Measurements from ENCODE around the gene CELF4. TPM values are rescaled to one million over a fixed set of nuclear protein-coding genes. Genes with fewer than 3 reads are reported as not detected.

CELF4 gene
- total and polyA plus RNA-seq, 2 donors (not counting 3 experiments of a cell fraction or from before 2014, with no cell fraction given): not detected

DNA sequence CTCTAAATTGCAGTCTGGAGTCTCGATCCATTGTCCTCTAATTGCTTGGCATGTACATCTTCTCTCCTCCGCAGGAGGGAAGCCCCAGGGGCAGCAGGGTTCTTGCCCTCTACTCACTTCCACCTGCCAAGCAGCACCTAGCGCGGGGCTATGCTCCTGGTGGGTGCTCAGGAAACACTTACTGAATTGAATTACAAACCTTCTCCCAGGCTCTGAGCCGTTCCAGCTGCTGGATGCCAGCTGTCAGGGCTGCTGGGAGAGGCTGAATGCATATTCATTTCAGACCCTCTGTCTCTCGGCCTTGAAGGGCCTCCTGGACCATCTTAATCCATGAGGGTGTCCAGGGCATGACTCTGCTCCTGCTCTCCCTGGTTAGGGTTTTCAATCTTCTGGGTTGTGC, 94.0 kb downstream of the CELF4 start:
- Histone ChIP-seq H2AFZ (ENCODE audit: low read depth, low read length) (no peak overlapping the region), H4K20me1 (replicated peaks; ENCODE audit: control insufficient read depth, extremely low read depth, insufficient read depth, low read length) (no peaks in the 10 kb centered on the region), H3K4me3 (replicated peaks in 1 of 3; ENCODE audit: insufficient read depth in 1 of 3, low read depth in 1 of 3, low read length in 3 of 3) (no peak overlapping the region), H3K27me3 (ENCODE audit: control insufficient read depth in 2 of 2, insufficient read depth in 2 of 2, low read length in 2 of 2) (no peaks in the 10 kb centered on the region), H3K9me1 (replicated peaks; ENCODE audit: control insufficient read depth, extremely low read depth, insufficient read depth, low read length) (no peaks in the 10 kb centered on the region), H3K9me3 (replicated peaks; ENCODE audit: control insufficient read depth, insufficient read depth, low read length) (no peaks in the 10 kb centered on the region), H3K27ac (ENCODE audit: insufficient read depth, low read depth, low read length) (no peak overlapping the region), H3K9ac (replicated peaks; ENCODE audit: extremely low read depth, insufficient read depth, low read length) (no peak overlapping the region), H3K4me2 (ENCODE audit: insufficient read depth, low read length) (no peak overlapping the region), H3K36me3 (ENCODE audit: control insufficient read depth in 2 of 2, extremely low read depth in 1 of 2, insufficient read depth in 2 of 2, low read length in 2 of 2) (no peaks in the 10 kb centered on the region), H3K79me2 (ENCODE audit: control insufficient read depth, insufficient read depth, low read length) (no peaks in the 10 kb centered on the region), H3K4me1 (ENCODE audit: control insufficient read depth, extremely low read depth, insufficient read depth, low read length) (no peaks in the 10 kb centered on the region)
- FAIRE-seq (no peak), DNase-seq (ENCODE audit: low read depth, low spot score) (no peak)
- BruUV-seq (replicated peaks): no TSS peak
- POLR2A ChIA-PET: no interaction called here
- dilution Hi-C loops (cut with MboI; ENCODE audit: extremely low pct_ligation_motif_present, low sequenced_read_pairs) (no loop called here), intact Hi-C loops (cut with micrococcal nuclease) (no loop called here)
- no peak for TF ChIP-seq JUN (IDR thresholded peaks at IDR 0.05; ENCODE audit: borderline replicate concordance, insufficient read depth, insufficient read length, low read depth)
- no peak for TF ChIP-seq POLR2AphosphoS5 (IDR thresholded peaks at IDR 0.05; ENCODE audit: insufficient read depth, low read depth, low read length)
- no peak for TF ChIP-seq GATA2 (IDR thresholded peaks at IDR 0.05; ENCODE audit: insufficient read depth, insufficient read length, low read depth, low read length)
- no peak for TF ChIP-seq POLR2A (IDR thresholded peaks at IDR 0.05; ENCODE audit: low read depth, low read length)
- TF ChIP-seq EZH2 (IDR thresholded peaks at IDR 0.05; ENCODE audit: borderline replicate concordance, low read depth, low read length, severe bottlenecking): no peak
- CTCF ChIA-PET: no interaction called here

DNA sequence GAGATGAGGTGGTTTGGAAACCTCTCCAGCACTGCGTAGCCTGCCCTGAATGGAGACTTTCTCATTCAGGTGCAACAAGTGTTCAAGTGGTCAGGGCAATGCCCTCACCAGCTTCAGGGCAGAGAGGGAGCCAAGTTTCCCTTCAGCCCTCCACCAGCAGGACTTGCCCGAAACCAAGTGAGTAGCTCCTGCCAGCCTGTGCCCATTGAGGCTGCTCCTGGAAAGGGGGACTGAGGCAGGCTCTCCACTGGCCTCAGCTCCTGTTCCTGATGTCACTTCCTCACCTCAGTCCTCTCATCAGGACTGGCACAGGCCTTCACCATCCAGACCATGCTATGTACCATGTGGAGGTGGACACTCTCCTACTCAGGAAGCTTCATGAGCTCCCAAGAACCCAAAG, 94.6 kb downstream of the CELF4 start:
- ChIA-PET POLR2A (no interaction called here), CTCF (no interaction called here)
- BruUV-seq (replicated peaks): no TSS peak
- H3K9me3 ChIP-seq (replicated peaks; ENCODE audit: control insufficient read depth, insufficient read depth, low read length): no peaks in the 10 kb centered on the region
- FAIRE-seq (no peak), DNase-seq (ENCODE audit: low read depth, low spot score) (no peak)
- no peaks in the 10 kb centered on the region for H3K36me3 ChIP-seq (ENCODE audit: control insufficient read depth in 2 of 2, extremely low read depth in 1 of 2, insufficient read depth in 2 of 2, low read length in 2 of 2)
- H3K27ac ChIP-seq (ENCODE audit: insufficient read depth, low read depth, low read length): no peak overlapping the region
- H3K79me2 ChIP-seq (ENCODE audit: control insufficient read depth, insufficient read depth, low read length): no peaks in the 10 kb centered on the region
- no peak overlapping the region for H3K4me3 ChIP-seq (replicated peaks in 1 of 3; ENCODE audit: insufficient read depth in 1 of 3, low read depth in 1 of 3, low read length in 3 of 3)
- no peak overlapping the region for H3K4me2 ChIP-seq (ENCODE audit: insufficient read depth, low read length)
- no peaks in the 10 kb centered on the region for H3K4me1 ChIP-seq (ENCODE audit: control insufficient read depth, extremely low read depth, insufficient read depth, low read length)
- no peak overlapping the region for H3K9ac ChIP-seq (replicated peaks; ENCODE audit: extremely low read depth, insufficient read depth, low read length)
- no peak for TF ChIP-seq MYC (IDR thresholded peaks at IDR 0.05; ENCODE audit: low read depth, low read length)
- TF ChIP-seq POLR2A (IDR thresholded peaks at IDR 0.05; ENCODE audit: low read depth, low read length): no peak
- no peak for TF ChIP-seq FOS (IDR thresholded peaks at IDR 0.05; ENCODE audit: borderline replicate concordance, insufficient read depth, low read length)
- TF ChIP-seq EZH2 (IDR thresholded peaks at IDR 0.05; ENCODE audit: borderline replicate concordance, low read depth, low read length, severe bottlenecking): no peak
- no peak for TF ChIP-seq JUN (IDR thresholded peaks at IDR 0.05; ENCODE audit: borderline replicate concordance, insufficient read depth, insufficient read length, low read depth)
- TF ChIP-seq, protein P1, sequence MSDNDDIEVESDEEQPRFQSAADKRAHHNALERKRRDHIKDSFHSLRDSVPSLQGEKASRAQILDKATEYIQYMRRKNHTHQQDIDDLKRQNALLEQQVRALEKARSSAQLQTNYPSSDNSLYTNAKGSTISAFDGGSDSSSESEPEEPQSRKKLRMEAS (IDR thresholded peaks at IDR 0.05; ENCODE audit: insufficient read depth, insufficient read length): no peak
- TF ChIP-seq GATA2 (IDR thresholded peaks at IDR 0.05; ENCODE audit: insufficient read depth, insufficient read length, low read depth, low read length): no peak
- TF ChIP-seq, protein P2, sequence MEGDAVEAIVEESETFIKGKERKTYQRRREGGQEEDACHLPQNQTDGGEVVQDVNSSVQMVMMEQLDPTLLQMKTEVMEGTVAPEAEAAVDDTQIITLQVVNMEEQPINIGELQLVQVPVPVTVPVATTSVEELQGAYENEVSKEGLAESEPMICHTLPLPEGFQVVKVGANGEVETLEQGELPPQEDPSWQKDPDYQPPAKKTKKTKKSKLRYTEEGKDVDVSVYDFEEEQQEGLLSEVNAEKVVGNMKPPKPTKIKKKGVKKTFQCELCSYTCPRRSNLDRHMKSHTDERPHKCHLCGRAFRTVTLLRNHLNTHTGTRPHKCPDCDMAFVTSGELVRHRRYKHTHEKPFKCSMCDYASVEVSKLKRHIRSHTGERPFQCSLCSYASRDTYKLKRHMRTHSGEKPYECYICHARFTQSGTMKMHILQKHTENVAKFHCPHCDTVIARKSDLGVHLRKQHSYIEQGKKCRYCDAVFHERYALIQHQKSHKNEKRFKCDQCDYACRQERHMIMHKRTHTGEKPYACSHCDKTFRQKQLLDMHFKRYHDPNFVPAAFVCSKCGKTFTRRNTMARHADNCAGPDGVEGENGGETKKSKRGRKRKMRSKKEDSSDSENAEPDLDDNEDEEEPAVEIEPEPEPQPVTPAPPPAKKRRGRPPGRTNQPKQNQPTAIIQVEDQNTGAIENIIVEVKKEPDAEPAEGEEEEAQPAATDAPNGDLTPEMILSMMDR (IDR thresholded peaks at IDR 0.05; ENCODE audit: extremely low read depth in 1 of 2, insufficient read depth in 1 of 2, low read depth in 1 of 2, low read length in 2 of 2): no peak
- TF ChIP-seq POLR2AphosphoS5 (IDR thresholded peaks at IDR 0.05; ENCODE audit: insufficient read depth, low read depth, low read length): no peak
- H3K27me3 ChIP-seq (ENCODE audit: control insufficient read depth in 2 of 2, insufficient read depth in 2 of 2, low read length in 2 of 2): no peaks in the 10 kb centered on the region
- intact Hi-C loops (cut with micrococcal nuclease): no loop called here
- no peak overlapping the region for H2AFZ ChIP-seq (ENCODE audit: low read depth, low read length)
- H4K20me1 ChIP-seq (replicated peaks; ENCODE audit: control insufficient read depth, extremely low read depth, insufficient read depth, low read length): no peaks in the 10 kb centered on the region
- H3K9me1 ChIP-seq (replicated peaks; ENCODE audit: control insufficient read depth, extremely low read depth, insufficient read depth, low read length): no peaks in the 10 kb centered on the region
- dilution Hi-C loops (cut with MboI; ENCODE audit: extremely low pct_ligation_motif_present, low sequenced_read_pairs): no loop called here
